SU-DHL-6 (cell line): ENCODE measurements around the gene DLG2.

Source experiments
- H2AFZ ChIP-seq: fragments of 200-600 bp; sonication (generic); 2 replicates; pipeline ENCODE4 v1.6.1; 2014; ENCODE audit warnings: low read depth, mild to moderate bottlenecking, moderate library complexity, mixed read lengths, antibody characterized with exemption, low read length; ENCODE audit not compliant: severe bottlenecking
- H3F3A ChIP-seq: fragments of 200-600 bp; shearing (Covaris generic); 2 replicates; pipeline ENCODE4 v1.6.0; 2016; ENCODE audit warnings: antibody characterized with exemption, mild to moderate bottlenecking; ENCODE audit not compliant: insufficient read depth
- H3K27ac ChIP-seq: fragments of 200-600 bp; sonication (generic); 2 replicates; pipeline ENCODE4 v1.5.1; 2016; ENCODE audit warnings: low read depth, mild to moderate bottlenecking, low read length, moderate library complexity, mixed read lengths
- H3K27me3 ChIP-seq: fragments of 200-600 bp; sonication (generic), shearing (Covaris generic); 2 replicates; pipeline ENCODE4 v1.6.0; 2014; ENCODE audit warnings: mild to moderate bottlenecking, low read length
- H3K36me3 ChIP-seq: fragments of 200-600 bp; sonication (generic); 2 replicates; pipeline ENCODE4 v1.6.1; 2014; ENCODE audit warnings: mild to moderate bottlenecking, low read length, mixed read lengths
- H3K4me2 ChIP-seq: fragments of 300-600, 200-600 bp; shearing (Covaris generic), sonication (generic); 2 replicates; pipeline ENCODE4 v1.6.0; 2014; ENCODE audit warnings: low read length, low read depth, mild to moderate bottlenecking; ENCODE audit not compliant: poor library complexity, severe bottlenecking
- H3K4me3 ChIP-seq: fragments of 200-600 bp; sonication (generic); 2 replicates; pipeline ENCODE4 v1.5.1; 2014; ENCODE audit warnings: antibody characterized with exemption, low read length, mild to moderate bottlenecking, mixed read lengths; ENCODE audit not compliant: insufficient read depth, poor library complexity, severe bottlenecking
- H3K79me2 ChIP-seq: fragments of 200-600 bp; sonication (generic); 2 replicates; pipeline ENCODE4 v1.6.1; 2014; ENCODE audit warnings: mild to moderate bottlenecking, low read length, moderate library complexity; ENCODE audit not compliant: insufficient read depth
- H3K9ac ChIP-seq: fragments of 200-600 bp; sonication (generic); 2 replicates; pipeline ENCODE4 v1.7.0; 2014; ENCODE audit warnings: mild to moderate bottlenecking, low read length
- H3K9me2 ChIP-seq: fragments of 200-600 bp; sonication (generic); replicated peaks from 2 replicates; pipeline ENCODE4 v1.6.1; 2014; ENCODE audit warnings: low read length; ENCODE audit not compliant: insufficient read depth
- H3K9me3 ChIP-seq: fragments of 200-600 bp; sonication (generic); 2 replicates; pipeline ENCODE4 v1.6.1; 2014; ENCODE audit warnings: low read length, mixed read lengths; ENCODE audit not compliant: insufficient read depth
- H4K20me1 ChIP-seq: fragments of 200-600 bp; sonication (generic); 2 replicates; pipeline ENCODE4 v1.6.1; 2014; ENCODE audit warnings: low read depth, mild to moderate bottlenecking, antibody characterized with exemption, low read length, moderate library complexity, mixed read lengths
- CTCF ChIP-seq: fragments of 200-600 bp; sonication (generic); IDR thresholded peaks from one replicate; pipeline ENCODE4 v1.5.1; 2017; ENCODE audit warnings: antibody characterized with exemption, mild to moderate bottlenecking, low read length, moderate library complexity; ENCODE audit not compliant: insufficient read depth, poor library complexity, severe bottlenecking
- EZH2phosphoT487 ChIP-seq: fragments of 200-600 bp; sonication (generic), shearing (Covaris generic); conservative IDR thresholded peaks from 2 replicates; pipeline ENCODE4 v1.6.1; 2018; ENCODE audit warnings: mild to moderate bottlenecking, antibody characterized with exemption, low read length, moderate library complexity, mixed read lengths

The DLG2 gene

DNA sequence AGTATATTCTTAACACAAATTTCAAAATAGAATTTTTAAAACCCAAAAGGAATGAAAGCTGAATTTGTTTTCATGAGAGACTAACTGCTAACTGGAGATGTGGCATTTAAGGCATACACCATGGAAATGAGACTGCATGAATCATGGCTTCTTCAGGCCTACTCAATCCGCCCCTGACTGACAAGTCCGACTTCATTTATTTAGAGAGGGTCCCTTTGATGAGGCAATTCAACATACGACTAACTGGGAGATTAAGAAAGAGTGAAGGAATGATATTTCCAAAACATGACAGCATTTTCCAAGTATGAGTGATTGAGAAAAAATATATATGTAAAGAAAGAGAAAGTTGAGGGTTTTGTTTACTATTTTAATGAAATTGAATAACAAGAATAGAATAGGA, 720.1 kb downstream of the DLG2 start:
- no peak overlapping the region for H3K27ac ChIP-seq
- no peak overlapping the region for H3K4me3 ChIP-seq
- H3K36me3 ChIP-seq: no peaks in the 10 kb centered on the region
- H3K9me2 ChIP-seq: no peaks in the 10 kb centered on the region
- H3K79me2 ChIP-seq: no peaks in the 10 kb centered on the region
- no peak overlapping the region for H3K4me2 ChIP-seq
- H4K20me1 ChIP-seq: no peaks in the 10 kb centered on the region
- no peak overlapping the region for H3K9ac ChIP-seq
- H3K9me3 ChIP-seq: no peaks in the 10 kb centered on the region
- no peak overlapping the region for H2AFZ ChIP-seq
- H3K27me3 ChIP-seq: no peaks in the 10 kb centered on the region
- no peaks in the 10 kb centered on the region for H3F3A ChIP-seq
- TF ChIP-seq CTCF (no peak), EZH2phosphoT487 (no peak)

GRCh38 chr11:84905411-84905810, 721.7 kb downstream of the DLG2 start:
- H3K9me2 ChIP-seq: no peaks in the 10 kb centered on the region
- no peaks in the 10 kb centered on the region for H4K20me1 ChIP-seq
- H3K27me3 ChIP-seq: no peaks in the 10 kb centered on the region
- no peaks in the 10 kb centered on the region for H3K36me3 ChIP-seq
- H3K79me2 ChIP-seq: no peaks in the 10 kb centered on the region
- H3F3A ChIP-seq: no peaks in the 10 kb centered on the region
- H3K9ac ChIP-seq: no peak overlapping the region
- H3K4me2 ChIP-seq: no peak overlapping the region
- H2AFZ ChIP-seq: no peak overlapping the region
- TF ChIP-seq CTCF (no peak), EZH2phosphoT487 (no peak)
- no peak overlapping the region for H3K27ac ChIP-seq
- H3K4me3 ChIP-seq: no peak overlapping the region
- H3K9me3 ChIP-seq: no peaks in the 10 kb centered on the region

- TF ChIP-seq EZH2phosphoT487: no peak
- TF ChIP-seq CTCF: no peak
Measured at GRCh38 chr11:84902445-84902844, 724.7 kb downstream of the DLG2 start.

More at GRCh38 chr11:84902445-84902844, 724.7 kb downstream of the DLG2 start:
- no peaks in the 10 kb centered on the region for H3F3A ChIP-seq
- H3K27ac ChIP-seq: no peak overlapping the region
- H3K9me2 ChIP-seq: no peaks in the 10 kb centered on the region
- no peak overlapping the region for H3K4me2 ChIP-seq
- H2AFZ ChIP-seq: no peak overlapping the region
- H3K9me3 ChIP-seq: no peaks in the 10 kb centered on the region
- no peak overlapping the region for H3K4me3 ChIP-seq
- no peaks in the 10 kb centered on the region for H3K36me3 ChIP-seq
- H4K20me1 ChIP-seq: no peaks in the 10 kb centered on the region
- H3K79me2 ChIP-seq: no peaks in the 10 kb centered on the region
- H3K27me3 ChIP-seq: no peaks in the 10 kb centered on the region
- no peak overlapping the region for H3K9ac ChIP-seq
